ENCODE results near the gene AP2M1.

Gene AP2M1

DNA sequence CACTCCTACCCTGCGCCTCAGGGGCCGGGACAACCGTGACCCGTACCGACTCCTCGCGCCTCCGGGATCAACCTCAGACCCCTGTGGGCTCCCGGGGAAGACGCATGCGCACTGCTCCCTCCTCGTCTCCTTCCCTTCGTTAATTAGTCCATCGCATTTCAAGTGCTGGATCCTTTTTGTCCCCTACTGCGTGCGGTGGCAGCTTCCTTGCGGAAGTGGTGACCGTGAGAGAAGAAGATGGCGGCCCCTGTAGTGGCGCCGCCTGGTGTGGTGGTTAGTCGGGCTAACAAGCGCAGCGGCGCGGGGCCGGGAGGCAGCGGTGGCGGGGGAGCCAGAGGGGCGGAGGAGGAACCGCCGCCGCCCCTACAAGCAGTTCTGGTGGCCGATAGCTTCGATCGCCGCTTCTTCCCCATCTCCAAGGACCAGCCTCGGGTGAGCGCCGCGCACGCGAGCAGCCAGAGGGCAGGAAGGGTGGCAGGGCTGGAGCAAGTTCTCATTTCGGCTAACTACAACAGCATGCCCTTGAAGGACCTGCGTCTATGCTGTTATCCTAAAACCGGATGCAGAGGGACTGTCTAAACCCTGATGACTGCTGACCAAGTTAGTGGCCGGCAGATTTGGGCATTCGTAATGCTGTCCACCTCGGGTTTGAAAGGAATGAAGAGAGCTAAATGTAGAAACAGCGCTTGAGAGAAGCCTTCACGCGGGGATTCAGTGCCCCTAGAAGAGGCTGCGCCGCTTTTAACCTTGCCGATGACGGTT is 39.3 kb upstream of the AP2M1 start, which contains the start of gene EIF2B5:
TSS of gene EIF2B5 (plus strand) at position 210 of the 762 bp plus-strand sequence. CDS start at position 238, 28 bp downstream.
- Histone ChIP-seq H3K4me3 (ENCODE audit: low read length, poor library complexity, severe bottlenecking) (peak within 1 kb of the TSS; percentile 97), H3K9me3 (ENCODE audit: insufficient read depth, low read depth, low read length) (no peaks in the 10 kb centered on the region), H4K20me1 (ENCODE audit: insufficient read depth, low read length, poor library complexity, severe bottlenecking) (peaks cover 21% of the 10 kb centered on the region), H3F3A (ENCODE audit: low read depth) (no peaks in the 10 kb centered on the region), H3K36me3 (ENCODE audit: insufficient read depth, low read length) (peaks cover 2% of the 10 kb centered on the region; the same call in 1 of the 2 replicates), H3K9ac (ENCODE audit: low read depth, low read length, poor library complexity, severe bottlenecking) (peak within 1 kb of the TSS; percentile 94), H3K79me2 (ENCODE audit: insufficient read depth, low read length) (peaks cover 44% of the 10 kb centered on the region), H2AFZ (ENCODE audit: low read length) (peak within 1 kb of the TSS; percentile 96), H3K27me3 (ENCODE audit: insufficient read depth, low read length, poor library complexity, severe bottlenecking) (no peaks in the 10 kb centered on the region), H3K9me2 (replicated peaks; ENCODE audit: low read depth, low read length) (no peaks in the 10 kb centered on the region), H3K4me2 (ENCODE audit: low read depth, low read length, poor library complexity, severe bottlenecking) (peak within 1 kb of the TSS; percentile 91), H3K4me1 (ENCODE audit: insufficient read depth, low read length, poor library complexity, severe bottlenecking) (peaks cover 27% of the 10 kb centered on the region)
- TF ChIP-seq, protein P1, sequence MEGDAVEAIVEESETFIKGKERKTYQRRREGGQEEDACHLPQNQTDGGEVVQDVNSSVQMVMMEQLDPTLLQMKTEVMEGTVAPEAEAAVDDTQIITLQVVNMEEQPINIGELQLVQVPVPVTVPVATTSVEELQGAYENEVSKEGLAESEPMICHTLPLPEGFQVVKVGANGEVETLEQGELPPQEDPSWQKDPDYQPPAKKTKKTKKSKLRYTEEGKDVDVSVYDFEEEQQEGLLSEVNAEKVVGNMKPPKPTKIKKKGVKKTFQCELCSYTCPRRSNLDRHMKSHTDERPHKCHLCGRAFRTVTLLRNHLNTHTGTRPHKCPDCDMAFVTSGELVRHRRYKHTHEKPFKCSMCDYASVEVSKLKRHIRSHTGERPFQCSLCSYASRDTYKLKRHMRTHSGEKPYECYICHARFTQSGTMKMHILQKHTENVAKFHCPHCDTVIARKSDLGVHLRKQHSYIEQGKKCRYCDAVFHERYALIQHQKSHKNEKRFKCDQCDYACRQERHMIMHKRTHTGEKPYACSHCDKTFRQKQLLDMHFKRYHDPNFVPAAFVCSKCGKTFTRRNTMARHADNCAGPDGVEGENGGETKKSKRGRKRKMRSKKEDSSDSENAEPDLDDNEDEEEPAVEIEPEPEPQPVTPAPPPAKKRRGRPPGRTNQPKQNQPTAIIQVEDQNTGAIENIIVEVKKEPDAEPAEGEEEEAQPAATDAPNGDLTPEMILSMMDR (conservative IDR thresholded peaks at IDR 0.05; ENCODE audit: low read length), result peak; percentile 38
- TF ChIP-seq EZH2phosphoT487 (IDR thresholded peaks at IDR 0.05; ENCODE audit: borderline replicate concordance), result no peak

DNA sequence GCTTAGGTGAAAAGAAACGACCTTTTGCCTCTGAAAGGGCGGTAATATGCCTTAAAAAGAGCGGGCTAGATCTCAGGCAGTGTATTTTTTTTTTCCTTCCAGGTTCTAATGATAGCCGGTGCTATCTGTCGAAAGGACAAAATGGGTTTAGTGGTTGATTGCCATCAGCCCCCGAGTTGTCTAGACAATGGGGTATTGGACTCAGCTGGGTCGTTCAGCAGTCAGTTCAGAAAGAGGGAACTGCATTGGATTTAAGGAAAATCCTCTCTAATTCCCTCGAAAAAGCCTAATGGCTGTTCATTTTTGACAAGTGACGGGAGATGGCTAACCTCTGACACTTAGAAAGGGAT is 38.8 kb upstream of the AP2M1 start:
- Histone ChIP-seq H2AFZ (ENCODE audit: low read length) (peak overlapping the region; percentile 96), H3K36me3 (ENCODE audit: insufficient read depth, low read length) (peaks cover 8% of the 10 kb centered on the region; the same call in 1 of the 2 replicates), H3K9me3 (ENCODE audit: insufficient read depth, low read depth, low read length) (no peaks in the 10 kb centered on the region), H3K79me2 (ENCODE audit: insufficient read depth, low read length) (peaks cover 44% of the 10 kb centered on the region), H3K4me1 (ENCODE audit: insufficient read depth, low read length, poor library complexity, severe bottlenecking) (peaks cover 27% of the 10 kb centered on the region), H3F3A (ENCODE audit: low read depth) (no peaks in the 10 kb centered on the region), H3K27me3 (ENCODE audit: insufficient read depth, low read length, poor library complexity, severe bottlenecking) (no peaks in the 10 kb centered on the region), H3K4me3 (ENCODE audit: low read length, poor library complexity, severe bottlenecking) (peak overlapping the region; percentile 97), H3K9me2 (replicated peaks; ENCODE audit: low read depth, low read length) (no peaks in the 10 kb centered on the region), H3K9ac (ENCODE audit: low read depth, low read length, poor library complexity, severe bottlenecking) (peak overlapping the region; percentile 94), H4K20me1 (ENCODE audit: insufficient read depth, low read length, poor library complexity, severe bottlenecking) (peaks cover 21% of the 10 kb centered on the region), H3K4me2 (ENCODE audit: low read depth, low read length, poor library complexity, severe bottlenecking) (peak overlapping the region; percentile 88)
- TF ChIP-seq, protein P1 (conservative IDR thresholded peaks at IDR 0.05; ENCODE audit: low read length), result no peak
- no peak for TF ChIP-seq EZH2phosphoT487 (IDR thresholded peaks at IDR 0.05; ENCODE audit: borderline replicate concordance)

DNA sequence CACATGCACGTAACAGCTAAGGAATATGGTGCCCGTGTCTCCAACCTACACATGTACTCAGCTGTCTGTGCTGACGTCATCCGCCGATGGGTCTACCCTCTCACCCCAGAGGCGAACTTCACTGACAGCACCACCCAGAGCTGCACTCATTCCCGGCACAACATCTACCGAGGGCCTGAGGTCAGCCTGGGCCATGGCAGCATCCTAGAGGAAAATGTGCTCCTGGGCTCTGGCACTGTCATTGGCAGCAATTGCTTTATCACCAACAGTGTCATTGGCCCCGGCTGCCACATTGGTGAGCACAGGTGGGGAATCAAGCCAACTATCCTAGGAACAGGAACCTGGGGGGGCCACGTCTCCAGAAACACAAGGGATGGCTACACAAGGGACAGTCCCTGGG is 34.2 kb upstream of the AP2M1 start:
- peaks cover 19% of the 10 kb centered on the region for H4K20me1 ChIP-seq (ENCODE audit: insufficient read depth, low read length, poor library complexity, severe bottlenecking)
- no peaks in the 10 kb centered on the region for H3K9me2 ChIP-seq (replicated peaks; ENCODE audit: low read depth, low read length)
- no peak overlapping the region for H2AFZ ChIP-seq (ENCODE audit: low read length)
- H3K36me3 ChIP-seq (ENCODE audit: insufficient read depth, low read length), result peaks cover 52% of the 10 kb centered on the region; the same call in 1 of the 2 replicates
- H3K79me2 ChIP-seq (ENCODE audit: insufficient read depth, low read length), result peaks cover 32% of the 10 kb centered on the region
- no peaks in the 10 kb centered on the region for H3F3A ChIP-seq (ENCODE audit: low read depth)
- no peak overlapping the region for H3K4me3 ChIP-seq (ENCODE audit: low read length, poor library complexity, severe bottlenecking)
- no peak overlapping the region for H3K9ac ChIP-seq (ENCODE audit: low read depth, low read length, poor library complexity, severe bottlenecking)
- no peak overlapping the region for H3K4me2 ChIP-seq (ENCODE audit: low read depth, low read length, poor library complexity, severe bottlenecking)
- H3K4me1 ChIP-seq (ENCODE audit: insufficient read depth, low read length, poor library complexity, severe bottlenecking), result peaks cover 18% of the 10 kb centered on the region
- TF ChIP-seq EZH2phosphoT487 (IDR thresholded peaks at IDR 0.05; ENCODE audit: borderline replicate concordance), result no peak
- TF ChIP-seq, protein P1 (conservative IDR thresholded peaks at IDR 0.05; ENCODE audit: low read length), result no peak
- H3K9me3 ChIP-seq (ENCODE audit: insufficient read depth, low read depth, low read length), result no peaks in the 10 kb centered on the region
- H3K27me3 ChIP-seq (ENCODE audit: insufficient read depth, low read length, poor library complexity, severe bottlenecking), result no peaks in the 10 kb centered on the region
